ENCODE results near the gene IP6K2. TPM values are rescaled to one million over a fixed set of nuclear protein-coding genes. Genes with fewer than 3 reads are reported as not detected.

The IP6K2 gene
- total RNA-seq, 4 donors from 2014 or later: 97.6 to 211 (median 163) TPM

DNA sequence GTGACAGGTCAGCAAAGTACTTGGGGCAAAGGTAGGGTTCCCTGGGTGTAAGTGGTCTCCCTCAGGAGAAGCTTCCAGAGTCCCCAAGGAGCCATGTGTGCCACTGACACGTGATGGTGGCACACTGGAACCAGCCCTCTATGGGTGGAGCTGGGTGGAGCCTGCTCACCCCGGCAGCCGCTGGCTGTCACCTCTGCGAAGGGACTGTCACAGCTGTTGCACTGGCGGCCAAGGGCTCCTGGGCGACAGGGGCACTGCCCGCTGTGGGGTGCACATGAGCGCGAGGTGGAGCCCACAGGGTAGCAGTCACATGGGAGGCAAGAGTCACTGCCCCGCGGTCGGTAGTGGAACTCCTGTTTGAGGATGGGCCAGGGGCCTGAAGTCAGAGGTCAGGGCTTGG is 66.3 kb downstream of the IP6K2 start:
- H3K4me1 ChIP-seq: peaks cover 0 to 5% (median 1%) of the 10 kb centered on the region in 4 donors
- no peak overlapping the region for H3K4me3 ChIP-seq
- TF ChIP-seq POLR2A (IDR thresholded peaks at IDR 0.05): no peak
- DNase-seq: no peak
- H3K9me3 ChIP-seq: no peaks in the 10 kb centered on the region
- no peak overlapping the region for H3K27ac ChIP-seq
- no peaks in the 10 kb centered on the region for H3K36me3 ChIP-seq
- no peaks in the 10 kb centered on the region for H3K27me3 ChIP-seq

DNA sequence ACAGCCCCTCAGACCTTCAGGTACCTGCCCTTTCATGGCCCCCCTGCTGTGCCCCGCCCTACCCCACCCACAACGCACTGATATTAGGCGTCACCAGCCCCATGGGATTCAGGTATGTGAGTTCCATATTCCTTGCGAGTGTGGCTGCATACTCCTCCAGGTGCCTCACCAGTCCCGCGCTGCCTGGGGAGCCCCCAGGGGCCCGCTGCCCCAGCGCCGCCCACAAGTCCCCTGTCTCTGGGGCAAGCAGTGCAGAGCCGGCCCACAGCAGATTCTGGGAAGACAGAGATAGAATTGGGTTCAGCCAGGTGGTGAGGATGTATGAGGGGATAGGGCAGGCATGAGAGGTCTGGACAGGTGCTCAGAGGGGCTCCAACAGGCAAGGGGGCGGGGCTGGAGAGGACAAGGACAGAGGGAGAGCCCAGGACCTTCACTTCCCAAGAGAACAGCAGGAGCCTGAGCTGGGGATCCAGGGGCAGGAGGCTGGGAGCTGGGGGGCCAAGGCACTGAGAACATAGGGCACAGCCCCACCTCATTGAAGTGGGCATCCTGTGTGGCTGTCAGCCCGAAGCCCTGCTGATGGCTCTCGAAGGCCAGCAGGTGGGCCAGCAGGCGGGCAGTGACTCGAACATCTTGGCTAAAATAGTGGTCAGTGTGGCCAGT is 68.7 kb downstream of the IP6K2 start:
- no peak overlapping the region for H3K27ac ChIP-seq
- TF ChIP-seq, protein P1, sequence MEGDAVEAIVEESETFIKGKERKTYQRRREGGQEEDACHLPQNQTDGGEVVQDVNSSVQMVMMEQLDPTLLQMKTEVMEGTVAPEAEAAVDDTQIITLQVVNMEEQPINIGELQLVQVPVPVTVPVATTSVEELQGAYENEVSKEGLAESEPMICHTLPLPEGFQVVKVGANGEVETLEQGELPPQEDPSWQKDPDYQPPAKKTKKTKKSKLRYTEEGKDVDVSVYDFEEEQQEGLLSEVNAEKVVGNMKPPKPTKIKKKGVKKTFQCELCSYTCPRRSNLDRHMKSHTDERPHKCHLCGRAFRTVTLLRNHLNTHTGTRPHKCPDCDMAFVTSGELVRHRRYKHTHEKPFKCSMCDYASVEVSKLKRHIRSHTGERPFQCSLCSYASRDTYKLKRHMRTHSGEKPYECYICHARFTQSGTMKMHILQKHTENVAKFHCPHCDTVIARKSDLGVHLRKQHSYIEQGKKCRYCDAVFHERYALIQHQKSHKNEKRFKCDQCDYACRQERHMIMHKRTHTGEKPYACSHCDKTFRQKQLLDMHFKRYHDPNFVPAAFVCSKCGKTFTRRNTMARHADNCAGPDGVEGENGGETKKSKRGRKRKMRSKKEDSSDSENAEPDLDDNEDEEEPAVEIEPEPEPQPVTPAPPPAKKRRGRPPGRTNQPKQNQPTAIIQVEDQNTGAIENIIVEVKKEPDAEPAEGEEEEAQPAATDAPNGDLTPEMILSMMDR (IDR thresholded peaks at IDR 0.05): no peak
- no peak for TF ChIP-seq POLR2A (IDR thresholded peaks at IDR 0.05)
- H3K4me1 ChIP-seq: no peaks in the 10 kb centered on the region
- no peaks in the 10 kb centered on the region for H3K27me3 ChIP-seq
- no peaks in the 10 kb centered on the region for H3K9me3 ChIP-seq
- DNase-seq: no peak
- no peaks in the 10 kb centered on the region for H3K36me3 ChIP-seq
- H3K4me3 ChIP-seq: no peak overlapping the region

DNA sequence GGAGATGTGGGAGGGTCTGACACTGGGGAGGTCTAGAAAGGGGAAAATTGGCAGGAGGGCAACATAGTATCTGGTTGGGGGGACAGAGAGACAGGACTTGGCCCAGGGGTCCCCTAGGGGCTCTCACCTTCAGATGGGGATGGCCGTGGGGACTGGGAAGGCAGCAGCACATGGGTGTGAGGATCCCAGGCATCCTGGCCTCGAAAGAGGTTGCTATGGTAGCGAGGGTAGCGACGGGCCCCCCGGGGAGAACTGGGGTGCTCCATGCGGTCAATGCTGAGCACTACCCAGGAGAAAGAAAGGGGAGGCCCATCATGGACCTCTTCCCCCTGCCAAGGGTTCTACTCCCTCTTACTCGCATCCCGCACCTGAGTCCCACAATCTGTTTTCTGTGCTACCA is 69.3 kb downstream of the IP6K2 start:
- DNase-seq: no peak
- no peaks in the 10 kb centered on the region for H3K27me3 ChIP-seq
- H3K4me3 ChIP-seq: no peak overlapping the region
- H3K9me3 ChIP-seq: no peaks in the 10 kb centered on the region
- H3K27ac ChIP-seq: no peak overlapping the region
- no peaks in the 10 kb centered on the region for H3K4me1 ChIP-seq
- H3K36me3 ChIP-seq: no peaks in the 10 kb centered on the region
- TF ChIP-seq POLR2A (IDR thresholded peaks at IDR 0.05): no peak
- TF ChIP-seq, protein P1 (IDR thresholded peaks at IDR 0.05): no peak

DNA sequence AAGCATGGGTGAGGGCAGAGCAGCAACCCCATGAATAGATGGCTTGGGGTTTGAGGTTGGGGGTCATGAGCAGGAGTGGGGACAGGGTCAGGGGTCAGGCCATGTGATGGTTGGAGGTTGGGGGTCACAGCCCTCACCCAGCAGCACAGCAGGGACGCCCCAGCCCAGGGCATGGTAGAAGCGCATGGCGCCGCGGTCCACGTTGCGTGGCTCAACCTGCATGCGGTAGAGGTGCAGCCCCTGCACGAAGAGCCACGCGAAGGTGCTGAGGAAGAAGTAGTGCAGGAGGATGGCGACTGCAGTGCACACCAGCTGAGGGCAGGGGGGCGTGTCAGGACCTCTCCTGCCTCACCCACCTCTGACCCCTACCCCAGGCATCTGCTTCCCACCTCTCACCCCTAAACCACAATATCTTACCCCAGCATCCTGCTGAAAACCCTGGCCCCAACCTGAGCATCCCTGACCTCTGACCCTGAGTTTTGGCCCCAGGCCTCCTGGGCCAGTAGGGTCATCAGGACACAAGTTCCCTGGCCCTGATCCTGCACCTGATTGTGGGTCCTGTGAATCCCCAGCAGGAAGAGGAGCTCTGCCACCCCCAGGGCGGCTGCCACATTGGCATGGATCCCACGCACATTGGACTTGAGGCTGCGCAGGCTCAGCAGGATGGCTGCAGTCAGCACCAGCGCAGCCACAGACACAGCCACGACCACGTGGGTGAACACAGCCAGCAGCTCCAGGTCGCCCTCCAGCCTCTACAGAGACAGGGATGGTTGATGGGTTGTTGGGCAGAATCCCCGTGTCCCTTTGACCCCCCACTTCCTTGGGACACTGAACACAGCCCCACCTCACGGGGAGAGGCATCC is 71.9 kb downstream of the IP6K2 start:
- Histone ChIP-seq H3K4me1 (no peaks in the 10 kb centered on the region), H3K4me3 (no peak overlapping the region), H3K9me3 (no peaks in the 10 kb centered on the region), H3K27ac (no peak overlapping the region), H3K27me3 (no peaks in the 10 kb centered on the region), H3K36me3 (no peaks in the 10 kb centered on the region)
- DNase-seq: no peak
- TF ChIP-seq POLR2A (IDR thresholded peaks at IDR 0.05): no peak
- TF ChIP-seq, protein P1 (IDR thresholded peaks at IDR 0.05): no peak

DNA sequence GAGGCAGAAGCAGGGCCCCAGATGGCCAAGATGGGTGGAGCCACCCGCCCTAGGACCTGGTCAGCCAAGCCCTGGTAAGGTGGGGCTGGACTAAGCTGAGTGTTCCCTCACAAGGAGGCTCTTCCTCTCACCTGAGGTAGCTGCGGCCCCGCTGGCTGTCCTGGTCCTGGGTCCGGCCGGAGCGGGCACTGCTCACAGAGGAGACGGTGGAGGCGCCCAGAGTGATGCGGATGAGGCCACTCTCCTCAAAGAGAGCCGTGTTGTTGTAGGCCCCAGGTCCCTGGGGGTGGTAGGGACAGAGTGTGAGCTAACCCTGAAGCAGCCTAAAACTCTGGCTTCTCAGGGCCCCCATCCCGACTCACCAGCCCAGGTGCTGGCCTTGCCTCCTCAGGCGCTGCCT is 74.4 kb downstream of the IP6K2 start:
- Histone ChIP-seq H3K9me3 (no peaks in the 10 kb centered on the region), H3K27ac (no peak overlapping the region), H3K27me3 (no peaks in the 10 kb centered on the region), H3K4me1 (no peaks in the 10 kb centered on the region), H3K4me3 (no peak overlapping the region), H3K36me3 (no peaks in the 10 kb centered on the region)
- no peak for TF ChIP-seq POLR2A (IDR thresholded peaks at IDR 0.05)
- TF ChIP-seq, protein P1 (IDR thresholded peaks at IDR 0.05): no peak
- no peak for DNase-seq

DNA sequence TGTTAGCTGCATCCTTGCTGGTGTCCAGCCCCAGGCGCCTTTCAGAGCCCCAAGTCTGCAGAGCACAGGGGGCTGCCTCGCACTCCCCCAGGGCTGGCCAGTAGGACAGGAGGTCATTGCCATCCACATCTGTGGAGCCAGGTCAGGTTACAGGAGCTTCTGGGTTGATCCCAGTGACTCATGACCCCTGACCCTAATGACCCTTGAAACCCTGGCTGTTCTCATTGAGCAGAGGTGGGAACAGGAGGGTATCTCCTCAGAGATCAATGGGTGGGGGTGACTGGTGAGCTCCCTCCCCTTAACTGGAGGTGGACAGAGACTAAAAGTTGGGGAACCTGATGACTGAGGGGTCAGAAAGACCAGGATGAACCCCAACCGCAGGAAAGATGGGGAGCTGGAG is 75.6 kb downstream of the IP6K2 start:
- Histone ChIP-seq H3K9me3 (no peaks in the 10 kb centered on the region), H3K27me3 (no peaks in the 10 kb centered on the region), H3K4me3 (no peak overlapping the region), H3K36me3 (no peaks in the 10 kb centered on the region), H3K4me1 (peaks cover 0 to 3% (median 0%) of the 10 kb centered on the region in 4 donors), H3K27ac (no peak overlapping the region)
- TF ChIP-seq, protein P1 (IDR thresholded peaks at IDR 0.05): no peak
- no peak for TF ChIP-seq POLR2A (IDR thresholded peaks at IDR 0.05)
- no peak for DNase-seq
